Neural cell (in vitro differentiated cells): ENCODE data around the gene ADRA2B.

Experiments
- RAD21 ChIP-seq: fragments of 450-650 bp; conservative IDR thresholded peaks from 2 replicates; pipeline ENCODE4 v1.6.1; 2014; ENCODE audit warnings: antibody characterized with exemption, mild to moderate bottlenecking, moderate library complexity
- SMC3 ChIP-seq: fragments of 450-650 bp; conservative IDR thresholded peaks from 2 replicates; pipeline ENCODE4 v1.6.1; 2014; ENCODE audit warnings: antibody characterized with exemption, mild to moderate bottlenecking, moderate library complexity; ENCODE audit not compliant: poor library complexity
- TF ChIP-seq, protein P1 (sequence below): fragments of 450-650 bp; IDR thresholded peaks from 2 replicates; pipeline ENCODE4 v1.5.1; 2014; ENCODE audit warnings: antibody characterized with exemption, mild to moderate bottlenecking, moderate library complexity; ENCODE audit not compliant: poor library complexity, severe bottlenecking

DNA sequence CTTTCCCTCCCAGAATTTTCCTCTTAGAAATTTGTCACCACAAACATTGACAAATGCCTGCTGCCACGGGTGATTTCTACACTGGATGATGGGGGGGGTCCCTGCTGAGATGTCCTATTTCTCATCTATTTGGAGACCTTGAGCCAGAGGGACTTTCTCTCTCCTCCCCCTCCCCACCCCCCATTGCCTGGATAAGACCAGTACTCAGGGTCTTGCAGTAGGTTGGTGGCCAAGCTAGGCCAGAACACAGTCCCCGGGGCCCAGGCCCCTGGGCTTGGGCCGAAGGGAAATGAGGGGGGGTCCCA lies 29.4 kb upstream of the ADRA2B start:
- TF ChIP-seq SMC3 (no peak), RAD21 (no peak)
- TF ChIP-seq, protein P1, sequence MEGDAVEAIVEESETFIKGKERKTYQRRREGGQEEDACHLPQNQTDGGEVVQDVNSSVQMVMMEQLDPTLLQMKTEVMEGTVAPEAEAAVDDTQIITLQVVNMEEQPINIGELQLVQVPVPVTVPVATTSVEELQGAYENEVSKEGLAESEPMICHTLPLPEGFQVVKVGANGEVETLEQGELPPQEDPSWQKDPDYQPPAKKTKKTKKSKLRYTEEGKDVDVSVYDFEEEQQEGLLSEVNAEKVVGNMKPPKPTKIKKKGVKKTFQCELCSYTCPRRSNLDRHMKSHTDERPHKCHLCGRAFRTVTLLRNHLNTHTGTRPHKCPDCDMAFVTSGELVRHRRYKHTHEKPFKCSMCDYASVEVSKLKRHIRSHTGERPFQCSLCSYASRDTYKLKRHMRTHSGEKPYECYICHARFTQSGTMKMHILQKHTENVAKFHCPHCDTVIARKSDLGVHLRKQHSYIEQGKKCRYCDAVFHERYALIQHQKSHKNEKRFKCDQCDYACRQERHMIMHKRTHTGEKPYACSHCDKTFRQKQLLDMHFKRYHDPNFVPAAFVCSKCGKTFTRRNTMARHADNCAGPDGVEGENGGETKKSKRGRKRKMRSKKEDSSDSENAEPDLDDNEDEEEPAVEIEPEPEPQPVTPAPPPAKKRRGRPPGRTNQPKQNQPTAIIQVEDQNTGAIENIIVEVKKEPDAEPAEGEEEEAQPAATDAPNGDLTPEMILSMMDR = no peak
